Right lobe of liver (tissue), 4 donors: Measurements from ENCODE around the gene LUZP1.

ENCODE experiments used
- POLR2A ChIP-seq: fragments of 450-650 bp; IDR thresholded peaks from one replicate; pipeline ENCODE4 v1.6.1; 2017; ENCODE audit warnings: antibody characterized with exemption, mild to moderate bottlenecking
- TF ChIP-seq, protein P1 (sequence below), 4 donors: fragments of 200-600 bp in 3 of 4; fragments of 450-650 bp in 1 of 4; IDR thresholded peaks; one replicate each; pipeline versions ENCODE4 v1.5.1 to v1.8.0; 2016 to 2022; ENCODE audit warnings: antibody characterized with exemption in 4 of 4, mild to moderate bottlenecking in 2 of 4
- donor health status: DM: no; HTN: no; CAD: no.
- donor health status: DM: no; HTN: no; CAD: no.
- donor health status: DM: no; HTN: yes; CAD: no.

DNA sequence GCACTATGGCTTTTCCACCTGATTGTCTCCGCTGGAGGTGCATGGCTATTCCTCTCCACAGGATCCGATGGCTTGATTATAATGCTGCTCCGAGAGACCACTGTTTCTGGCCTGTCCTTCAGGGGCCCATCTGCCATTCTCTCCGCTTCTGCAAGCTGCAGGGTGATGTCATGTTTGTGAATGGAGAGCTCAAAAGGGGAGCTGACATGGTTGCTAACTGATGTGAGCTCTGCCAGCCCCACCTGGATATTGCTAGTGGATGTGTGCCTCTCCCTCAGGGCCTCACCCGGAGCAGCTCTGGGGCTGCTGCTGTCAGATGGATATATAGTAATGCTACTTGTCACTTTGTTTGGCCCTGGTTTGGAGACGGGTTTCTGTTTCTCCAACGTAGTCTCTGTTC, 77.1 kb downstream of the LUZP1 start:
- no peak for TF ChIP-seq POLR2A
- TF ChIP-seq, protein P1, sequence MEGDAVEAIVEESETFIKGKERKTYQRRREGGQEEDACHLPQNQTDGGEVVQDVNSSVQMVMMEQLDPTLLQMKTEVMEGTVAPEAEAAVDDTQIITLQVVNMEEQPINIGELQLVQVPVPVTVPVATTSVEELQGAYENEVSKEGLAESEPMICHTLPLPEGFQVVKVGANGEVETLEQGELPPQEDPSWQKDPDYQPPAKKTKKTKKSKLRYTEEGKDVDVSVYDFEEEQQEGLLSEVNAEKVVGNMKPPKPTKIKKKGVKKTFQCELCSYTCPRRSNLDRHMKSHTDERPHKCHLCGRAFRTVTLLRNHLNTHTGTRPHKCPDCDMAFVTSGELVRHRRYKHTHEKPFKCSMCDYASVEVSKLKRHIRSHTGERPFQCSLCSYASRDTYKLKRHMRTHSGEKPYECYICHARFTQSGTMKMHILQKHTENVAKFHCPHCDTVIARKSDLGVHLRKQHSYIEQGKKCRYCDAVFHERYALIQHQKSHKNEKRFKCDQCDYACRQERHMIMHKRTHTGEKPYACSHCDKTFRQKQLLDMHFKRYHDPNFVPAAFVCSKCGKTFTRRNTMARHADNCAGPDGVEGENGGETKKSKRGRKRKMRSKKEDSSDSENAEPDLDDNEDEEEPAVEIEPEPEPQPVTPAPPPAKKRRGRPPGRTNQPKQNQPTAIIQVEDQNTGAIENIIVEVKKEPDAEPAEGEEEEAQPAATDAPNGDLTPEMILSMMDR (IDR thresholded peaks at IDR 0.05), result no peak
